HUDEP-2 (cell line): ENCODE data around the gene RRM1.

Experiments used
- DNase-seq, 76 experiments: peaks; one replicate each; lab custom pipeline; 2025; ENCODE audit not compliant: unreplicated experiment in 76 of 76; lab: John Stamatoyannopoulos, UW

The RRM1 gene

GRCh38 chr11:4183410-4184057 is 88.9 kb downstream of the RRM1 start:
- no peak for DNase-seq

DNA sequence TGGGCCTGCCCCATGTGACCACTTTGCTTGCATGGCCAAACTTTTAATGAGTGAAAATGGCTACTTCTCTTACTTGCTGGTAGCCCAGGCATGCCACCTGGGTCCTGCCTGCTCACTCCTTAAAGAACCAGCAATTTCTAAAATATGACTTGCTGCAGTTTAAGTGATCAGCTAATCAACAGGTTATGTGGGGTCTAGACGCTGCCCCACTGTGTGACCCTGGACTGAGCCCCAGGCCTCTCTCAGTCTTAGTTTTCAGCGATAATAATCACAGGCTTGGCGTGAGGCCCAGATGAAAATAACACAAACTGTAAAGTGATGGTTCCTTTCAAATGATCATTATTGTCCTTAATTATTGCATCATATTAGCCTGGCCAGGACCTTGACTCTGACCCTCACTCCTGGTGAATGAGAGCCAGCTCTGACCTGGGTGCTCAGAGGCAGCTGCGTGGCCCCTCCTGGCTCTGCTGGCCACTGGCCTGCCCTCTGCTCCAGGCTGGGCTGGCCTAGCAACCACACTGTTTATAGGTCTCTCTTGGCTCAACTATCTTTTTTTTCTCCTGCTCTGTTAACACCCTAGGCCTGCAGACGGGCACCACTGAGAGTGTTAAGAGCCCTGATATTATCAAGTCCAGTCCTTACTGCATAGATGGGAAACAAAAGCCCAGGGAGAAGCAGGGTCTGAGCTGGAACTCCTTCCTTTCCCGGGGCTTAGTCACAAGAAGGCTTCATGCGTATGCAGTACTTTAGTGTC is 89.7 kb downstream of the RRM1 start:
- DNase-seq: peak in 5 of 76 experiments; percentile 8 to 51 (median 18)

GRCh38 chr11:4185561-4185960 is 91.0 kb downstream of the RRM1 start:
- DNase-seq: no peak

GRCh38 chr11:4186464-4187054 is 92.0 kb downstream of the RRM1 start:
- no peak for DNase-seq

DNA sequence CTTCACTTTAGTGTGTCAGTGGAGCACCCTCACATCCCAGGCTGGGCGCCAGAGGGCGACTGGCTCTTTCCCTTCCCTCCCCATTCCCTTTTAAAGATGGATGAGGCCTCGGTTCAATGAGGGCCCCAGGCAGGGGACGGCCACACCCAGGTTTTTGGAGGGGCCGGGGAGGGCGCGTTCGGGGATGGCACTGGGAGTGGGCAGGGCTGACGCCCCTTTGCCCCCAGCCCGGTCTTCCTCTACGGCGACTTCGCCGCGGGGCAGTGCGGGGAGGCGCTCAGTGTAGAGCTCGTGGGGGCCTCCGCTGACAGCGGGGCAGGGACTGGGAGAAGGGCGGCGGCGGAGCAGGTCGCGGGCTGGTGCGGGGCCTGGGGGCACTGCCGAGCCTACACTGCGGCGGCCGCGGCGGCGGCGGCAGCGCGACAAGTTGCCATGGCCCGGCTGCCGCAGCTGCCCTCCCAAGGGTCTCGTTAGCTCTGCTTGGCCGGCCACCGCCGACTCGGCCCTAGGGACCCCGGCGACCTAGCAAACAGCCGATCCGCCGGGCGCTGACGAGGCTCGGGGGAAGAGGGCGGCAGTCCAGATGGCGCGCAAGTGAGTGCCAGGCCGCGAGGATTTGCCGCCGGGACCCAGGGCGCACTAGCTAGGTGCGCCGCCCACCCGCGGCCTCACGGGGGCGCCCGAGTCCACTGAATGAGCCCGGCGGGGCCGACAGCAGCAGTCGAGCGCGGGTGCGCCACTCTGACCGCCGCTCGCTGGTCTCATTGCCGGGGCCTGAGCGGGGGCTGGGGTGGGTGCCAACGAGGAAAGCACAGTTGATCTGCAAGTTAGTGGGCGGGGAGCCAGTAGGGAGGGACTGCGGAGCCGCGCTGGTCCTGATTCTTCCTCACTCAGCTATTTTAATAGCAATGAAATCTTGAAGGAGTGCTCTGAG is 92.7 kb downstream of the RRM1 start:
- DNase-seq: peak in 73 of 76 experiments; percentile 37 to 93 (median 81)
